ENCODE measurements around the gene PARP4.
"Not testable (repeated sequence)": the region's sequence is repeated elsewhere in the genome, so short reads cannot be mapped to it uniquely, and the experiment has no call there.

PARP4 gene

DNA sequence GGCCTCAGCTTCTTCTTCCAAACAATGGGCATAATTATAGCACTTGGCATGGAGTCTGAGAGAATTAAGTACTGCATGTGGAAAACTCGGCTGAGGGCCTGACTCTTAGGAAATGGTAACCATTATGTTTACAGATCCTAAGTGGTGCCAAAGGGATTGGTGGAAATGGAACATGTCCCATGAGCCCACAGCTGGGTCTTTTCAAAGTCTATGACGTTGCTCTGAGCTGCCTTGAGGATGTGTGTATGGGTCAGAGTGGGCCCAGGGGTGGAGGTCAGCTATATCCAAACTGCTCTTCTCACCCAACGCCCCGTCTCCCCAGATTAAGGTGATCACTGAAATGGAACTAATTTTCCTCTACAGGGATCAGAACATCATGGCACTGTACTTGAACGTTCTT is 40.4 kb downstream of the PARP4 start:
- H3K4me3 ChIP-seq (ENCODE audit: low read length); H3K4me1 ChIP-seq (ENCODE audit: control insufficient read depth, low read depth, low read length); H3K9me3 ChIP-seq (ENCODE audit: control insufficient read depth, low read depth, low read length); H3K27me3 ChIP-seq (ENCODE audit: control insufficient read depth, insufficient read depth, low read length); H3K9ac ChIP-seq (ENCODE audit: low read length); H3K27ac ChIP-seq (ENCODE audit: low read length): not testable (repeated sequence)
- H3K36me3 ChIP-seq (ENCODE audit: control insufficient read depth, low read depth, low read length): peaks cover 49% of the 10 kb centered on the region

DNA sequence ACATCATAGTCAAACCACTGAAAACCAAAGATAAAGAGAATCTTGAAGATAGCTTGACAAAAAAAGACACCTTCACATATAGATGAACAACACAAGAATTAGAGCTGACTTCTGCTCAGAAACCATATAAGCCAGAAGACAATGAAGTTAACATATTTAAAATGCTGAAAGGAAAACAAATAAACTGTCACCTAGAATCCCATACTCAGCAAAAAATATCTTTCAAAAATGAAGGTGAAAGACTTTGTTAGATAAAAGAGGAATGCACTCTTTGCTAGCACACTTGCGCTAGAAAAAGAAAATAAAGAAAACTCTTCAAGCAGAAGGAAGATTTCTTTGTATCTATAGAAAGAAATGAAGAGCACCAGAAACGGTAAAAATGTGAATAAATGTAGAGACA is 49.5 kb downstream of the PARP4 start:
- Histone ChIP-seq H3K4me3 (ENCODE audit: low read length) (no peak overlapping the region), H3K9ac (ENCODE audit: low read length) (no peak overlapping the region), H3K27ac (ENCODE audit: low read length) (no peak overlapping the region), H3K27me3 (ENCODE audit: control insufficient read depth, insufficient read depth, low read length) (no peaks in the 10 kb centered on the region), H3K36me3 (ENCODE audit: control insufficient read depth, low read depth, low read length) (peaks cover 3% of the 10 kb centered on the region), H3K9me3 (ENCODE audit: control insufficient read depth, low read depth, low read length) (no peaks in the 10 kb centered on the region), H3K4me1 (ENCODE audit: control insufficient read depth, low read depth, low read length) (no peaks in the 10 kb centered on the region)

DNA sequence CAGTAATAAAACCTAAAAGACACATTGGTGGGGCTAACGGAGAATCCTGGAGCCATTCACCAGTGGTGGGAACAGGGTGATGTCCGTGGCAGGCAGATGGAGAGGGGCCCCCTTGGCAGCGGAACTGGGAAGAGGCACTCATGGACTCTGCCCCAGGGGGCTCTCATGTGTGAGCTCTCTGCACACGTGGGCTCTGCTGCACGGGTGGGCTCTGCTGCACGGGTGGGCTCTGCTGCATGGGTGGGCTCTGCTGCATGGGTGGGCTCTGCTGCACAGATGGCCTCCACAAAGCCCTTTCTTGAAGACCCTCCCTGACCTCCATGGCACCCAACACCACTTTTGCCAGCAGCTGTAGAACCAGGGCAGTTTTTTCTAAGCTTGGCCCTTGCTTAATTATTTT is 52.3 kb downstream of the PARP4 start:
- no peaks in the 10 kb centered on the region for H3K27me3 ChIP-seq (ENCODE audit: control insufficient read depth, insufficient read depth, low read length)
- no peak overlapping the region for H3K27ac ChIP-seq (ENCODE audit: low read length)
- peaks cover 7% of the 10 kb centered on the region for H3K36me3 ChIP-seq (ENCODE audit: control insufficient read depth, low read depth, low read length)

DNA sequence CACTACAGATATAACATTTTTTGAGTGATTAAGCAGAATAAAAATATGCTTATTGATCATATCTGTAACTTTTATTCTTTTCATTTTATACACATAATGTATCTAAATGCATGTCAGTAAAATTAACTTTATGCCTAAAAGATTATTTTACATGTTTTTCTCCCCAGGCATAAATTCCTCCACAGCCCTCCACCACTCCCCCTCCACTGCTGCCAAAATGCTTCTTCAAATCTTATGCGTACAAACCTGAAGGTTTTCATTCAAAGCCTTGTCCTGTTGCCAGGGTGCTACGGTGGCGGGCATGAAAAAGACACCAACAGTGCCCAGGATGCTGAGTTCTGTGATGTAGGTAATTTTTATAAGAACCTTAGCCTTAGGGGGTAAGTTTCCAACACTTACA is 52.9 kb downstream of the PARP4 start:
- peaks cover 11% of the 10 kb centered on the region for H3K36me3 ChIP-seq (ENCODE audit: control insufficient read depth, low read depth, low read length)
- no peaks in the 10 kb centered on the region for H3K4me1 ChIP-seq (ENCODE audit: control insufficient read depth, low read depth, low read length)
- no peaks in the 10 kb centered on the region for H3K27me3 ChIP-seq (ENCODE audit: control insufficient read depth, insufficient read depth, low read length)
- H3K9ac ChIP-seq (ENCODE audit: low read length): no peak overlapping the region
- H3K4me3 ChIP-seq (ENCODE audit: low read length): no peak overlapping the region
- no peak overlapping the region for H3K27ac ChIP-seq (ENCODE audit: low read length)
- no peaks in the 10 kb centered on the region for H3K9me3 ChIP-seq (ENCODE audit: control insufficient read depth, low read depth, low read length)

More for the DNA sequence above, 52.3 kb downstream of the PARP4 start:
- H3K9me3 ChIP-seq (ENCODE audit: control insufficient read depth, low read depth, low read length): no peaks in the 10 kb centered on the region
- H3K9ac ChIP-seq (ENCODE audit: low read length): no peak overlapping the region
- H3K4me3 ChIP-seq (ENCODE audit: low read length): no peak overlapping the region
- no peaks in the 10 kb centered on the region for H3K4me1 ChIP-seq (ENCODE audit: control insufficient read depth, low read depth, low read length)

DNA sequence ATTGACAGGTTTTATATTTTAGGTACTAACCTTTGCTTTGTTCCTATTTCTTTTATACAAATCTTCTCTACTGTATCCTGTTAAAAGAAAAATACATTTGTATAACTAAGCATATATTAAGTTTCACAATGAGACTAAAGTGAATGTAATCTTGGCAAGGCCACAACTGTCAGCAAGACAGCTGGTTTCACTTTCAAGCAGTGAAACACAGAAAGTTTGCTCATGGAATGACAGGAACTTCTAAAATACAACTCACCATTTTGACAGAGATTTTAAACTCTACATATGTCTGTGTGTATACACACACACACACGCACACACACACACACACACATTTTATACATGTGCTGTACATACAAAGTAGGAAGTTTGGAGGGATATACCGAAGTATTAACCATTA is 53.3 kb downstream of the PARP4 start:
- Histone ChIP-seq H3K27ac (ENCODE audit: low read length) (no peak overlapping the region), H3K4me3 (ENCODE audit: low read length) (no peak overlapping the region), H3K9ac (ENCODE audit: low read length) (no peak overlapping the region), H3K27me3 (ENCODE audit: control insufficient read depth, insufficient read depth, low read length) (no peaks in the 10 kb centered on the region), H3K9me3 (ENCODE audit: control insufficient read depth, low read depth, low read length) (no peaks in the 10 kb centered on the region), H3K36me3 (ENCODE audit: control insufficient read depth, low read depth, low read length) (peaks cover 15% of the 10 kb centered on the region), H3K4me1 (ENCODE audit: control insufficient read depth, low read depth, low read length) (no peaks in the 10 kb centered on the region)

DNA sequence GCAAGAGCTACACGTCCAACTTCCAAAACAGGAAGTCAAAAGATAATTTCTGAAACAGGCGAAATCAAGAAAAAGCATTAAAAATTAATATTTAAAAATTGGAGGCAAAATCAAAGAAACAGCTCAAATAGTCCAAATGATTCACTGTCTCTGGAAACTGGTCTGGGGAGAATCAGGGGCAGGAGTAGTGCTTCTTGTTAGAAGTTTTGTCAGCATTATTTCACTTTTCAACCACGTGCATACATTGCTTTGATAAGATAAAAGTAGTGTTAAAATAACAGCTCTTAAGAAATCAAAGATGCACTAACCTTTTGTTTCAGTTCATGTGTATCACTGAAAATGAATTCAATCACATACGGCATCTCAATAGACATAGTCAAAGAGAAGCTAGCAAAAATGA is 53.8 kb downstream of the PARP4 start:
- Histone ChIP-seq H3K27me3 (ENCODE audit: control insufficient read depth, insufficient read depth, low read length) (no peaks in the 10 kb centered on the region), H3K36me3 (ENCODE audit: control insufficient read depth, low read depth, low read length) (peaks cover 15% of the 10 kb centered on the region), H3K9me3 (ENCODE audit: control insufficient read depth, low read depth, low read length) (no peaks in the 10 kb centered on the region), H3K9ac (ENCODE audit: low read length) (no peak overlapping the region), H3K27ac (ENCODE audit: low read length) (no peak overlapping the region), H3K4me3 (ENCODE audit: low read length) (no peak overlapping the region), H3K4me1 (ENCODE audit: control insufficient read depth, low read depth, low read length) (no peaks in the 10 kb centered on the region)

DNA sequence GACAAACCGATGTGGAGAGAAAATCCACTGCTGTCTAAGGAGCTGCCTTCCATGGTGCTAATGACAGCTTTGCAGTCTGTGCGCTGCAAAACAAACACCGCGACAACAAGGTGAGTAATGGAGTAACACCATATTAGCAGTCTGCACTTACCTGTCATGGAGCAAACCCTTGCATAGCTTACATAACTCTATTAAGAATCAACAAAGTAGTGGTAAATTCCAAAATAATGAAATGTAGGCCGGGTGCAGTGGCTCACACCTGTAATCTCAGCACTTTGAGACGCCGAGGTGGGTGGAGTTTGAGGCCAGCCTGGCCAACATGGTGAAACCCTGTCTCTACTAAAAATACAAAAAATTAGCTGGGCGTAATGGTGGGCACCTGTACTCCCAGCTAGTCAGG is 56.2 kb downstream of the PARP4 start:
- H3K36me3 ChIP-seq (ENCODE audit: control insufficient read depth, low read depth, low read length): peaks cover 28% of the 10 kb centered on the region
- H3K4me1 ChIP-seq (ENCODE audit: control insufficient read depth, low read depth, low read length): no peaks in the 10 kb centered on the region
- no peaks in the 10 kb centered on the region for H3K27me3 ChIP-seq (ENCODE audit: control insufficient read depth, insufficient read depth, low read length)
- no peak overlapping the region for H3K4me3 ChIP-seq (ENCODE audit: low read length)
- no peak overlapping the region for H3K9ac ChIP-seq (ENCODE audit: low read length)
- H3K27ac ChIP-seq (ENCODE audit: low read length): no peak overlapping the region
- no peaks in the 10 kb centered on the region for H3K9me3 ChIP-seq (ENCODE audit: control insufficient read depth, low read depth, low read length)

DNA sequence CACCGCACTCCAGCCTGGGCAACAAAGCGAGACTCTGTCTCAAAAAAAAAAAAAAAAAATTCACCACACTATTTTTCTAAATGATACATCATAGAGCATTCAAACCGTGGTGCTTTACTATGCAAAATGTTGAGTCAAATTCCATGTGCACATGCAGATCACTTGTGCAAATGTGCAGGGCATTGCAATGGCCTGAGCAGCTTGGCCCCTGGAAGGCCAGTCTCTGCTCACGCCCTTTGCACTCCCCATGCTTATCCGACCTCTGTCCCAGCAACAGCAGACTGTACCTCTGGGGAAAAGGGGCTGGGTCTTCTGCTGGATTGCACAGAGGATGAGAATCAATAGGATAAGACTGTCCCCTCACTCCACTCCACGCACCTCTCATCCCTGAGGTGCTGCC is 58.5 kb downstream of the PARP4 start:
- peaks cover 28% of the 10 kb centered on the region for H3K36me3 ChIP-seq (ENCODE audit: control insufficient read depth, low read depth, low read length)
- H3K4me3 ChIP-seq (ENCODE audit: low read length): no peak overlapping the region
- no peaks in the 10 kb centered on the region for H3K9me3 ChIP-seq (ENCODE audit: control insufficient read depth, low read depth, low read length)
- no peak overlapping the region for H3K9ac ChIP-seq (ENCODE audit: low read length)
- H3K4me1 ChIP-seq (ENCODE audit: control insufficient read depth, low read depth, low read length): no peaks in the 10 kb centered on the region
- H3K27me3 ChIP-seq (ENCODE audit: control insufficient read depth, insufficient read depth, low read length): no peaks in the 10 kb centered on the region
- no peak overlapping the region for H3K27ac ChIP-seq (ENCODE audit: low read length)

DNA sequence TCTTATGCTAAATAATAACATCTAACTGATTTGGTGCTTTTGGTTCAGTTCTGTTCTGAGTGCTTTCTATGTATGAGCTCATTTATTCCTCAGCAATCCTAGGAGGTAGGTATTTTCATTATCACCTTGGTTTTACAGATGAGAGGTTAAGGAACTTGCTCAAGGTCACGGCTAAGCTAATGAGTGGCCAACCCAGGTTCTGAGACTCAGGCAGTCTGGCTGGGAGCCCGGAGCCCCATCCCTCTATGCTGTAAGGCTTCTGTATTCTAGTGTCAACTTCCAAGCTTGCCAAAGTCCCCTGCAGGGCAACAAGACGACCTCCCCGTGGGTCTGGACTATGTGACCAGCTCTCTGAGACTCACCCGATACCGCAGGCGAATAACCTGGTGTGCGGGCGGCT is 60.5 kb downstream of the PARP4 start:
- Histone ChIP-seq H3K4me1 (ENCODE audit: control insufficient read depth, low read depth, low read length) (no peaks in the 10 kb centered on the region), H3K36me3 (ENCODE audit: control insufficient read depth, low read depth, low read length) (peaks cover 28% of the 10 kb centered on the region), H3K9me3 (ENCODE audit: control insufficient read depth, low read depth, low read length) (no peaks in the 10 kb centered on the region)

DNA sequence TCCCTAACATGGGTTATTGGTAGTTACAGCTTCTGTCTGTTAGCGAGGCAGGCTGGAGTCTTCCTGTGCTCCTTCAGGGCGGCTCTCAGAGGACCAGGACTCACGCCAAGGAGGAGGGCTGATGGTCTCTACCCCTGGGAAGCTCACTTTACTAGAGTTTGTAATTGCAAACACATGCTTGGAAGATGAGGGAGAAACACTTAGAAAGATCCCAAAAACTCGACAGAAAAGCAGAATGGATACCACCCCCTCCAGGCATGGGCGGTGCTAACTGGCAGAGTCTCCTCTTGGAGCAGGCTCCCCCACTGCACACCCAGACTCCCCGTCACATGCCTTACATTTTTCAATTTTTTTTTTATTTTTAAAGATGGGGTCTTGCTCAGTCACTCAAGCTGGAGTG is 62.0 kb downstream of the PARP4 start:
- Histone ChIP-seq H3K9ac (ENCODE audit: low read length) (no peak overlapping the region), H3K4me3 (ENCODE audit: low read length) (no peak overlapping the region)

More for the DNA sequence above, 60.5 kb downstream of the PARP4 start:
- no peak overlapping the region for H3K9ac ChIP-seq (ENCODE audit: low read length)
- H3K4me3 ChIP-seq (ENCODE audit: low read length): no peak overlapping the region
- no peak overlapping the region for H3K27ac ChIP-seq (ENCODE audit: low read length)
- H3K27me3 ChIP-seq (ENCODE audit: control insufficient read depth, insufficient read depth, low read length): no peaks in the 10 kb centered on the region

DNA sequence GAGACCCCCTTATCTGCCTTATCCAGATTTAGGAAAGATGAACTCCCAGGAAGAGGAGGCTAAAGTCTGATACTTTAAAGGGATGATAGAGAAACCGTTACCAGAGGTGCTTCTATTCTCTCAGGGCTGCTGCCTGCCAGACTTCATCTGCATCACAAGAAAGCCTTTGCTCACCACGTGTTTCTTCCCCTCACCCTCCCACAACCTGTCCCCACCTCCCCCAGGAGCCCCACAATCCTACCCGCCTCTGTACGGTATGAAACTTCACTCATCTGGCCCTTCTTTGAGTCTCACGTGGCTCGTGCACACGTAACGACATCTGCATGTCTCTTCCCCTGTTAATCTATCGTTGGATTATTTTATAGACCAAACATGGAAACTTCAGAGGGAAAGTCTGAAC is 67.7 kb downstream of the PARP4 start:
- not testable (repeated sequence) for H3K4me1 ChIP-seq (ENCODE audit: control insufficient read depth, low read depth, low read length); H3K9ac ChIP-seq (ENCODE audit: low read length); H3K4me3 ChIP-seq (ENCODE audit: low read length); H3K9me3 ChIP-seq (ENCODE audit: control insufficient read depth, low read depth, low read length); H3K27me3 ChIP-seq (ENCODE audit: control insufficient read depth, insufficient read depth, low read length); H3K27ac ChIP-seq (ENCODE audit: low read length)
- H3K36me3 ChIP-seq (ENCODE audit: control insufficient read depth, low read depth, low read length): peaks cover 25% of the 10 kb centered on the region

More for the DNA sequence above, 62.0 kb downstream of the PARP4 start:
- Histone ChIP-seq H3K4me1 (ENCODE audit: control insufficient read depth, low read depth, low read length) (no peaks in the 10 kb centered on the region), H3K27ac (ENCODE audit: low read length) (no peak overlapping the region), H3K27me3 (ENCODE audit: control insufficient read depth, insufficient read depth, low read length) (no peaks in the 10 kb centered on the region), H3K36me3 (ENCODE audit: control insufficient read depth, low read depth, low read length) (peaks cover 24% of the 10 kb centered on the region), H3K9me3 (ENCODE audit: control insufficient read depth, low read depth, low read length) (no peaks in the 10 kb centered on the region)

DNA sequence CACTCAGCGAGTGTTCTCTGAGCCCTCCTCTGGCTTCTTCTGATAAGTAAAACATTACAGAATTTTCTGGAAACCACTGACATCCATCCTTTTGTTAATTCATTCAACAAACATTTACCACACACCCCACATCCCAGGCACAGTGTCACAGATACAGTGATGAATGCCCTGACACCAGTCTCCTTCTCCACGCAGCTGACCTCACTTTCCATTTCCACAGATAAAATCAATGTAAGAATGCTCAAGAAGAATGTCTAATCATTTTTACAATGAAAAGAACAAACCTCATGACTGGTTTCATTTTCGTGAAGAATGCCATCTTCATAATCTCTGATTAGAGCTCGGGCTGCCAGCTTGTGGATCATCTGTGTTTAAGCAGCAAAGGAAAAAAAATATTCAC is 69.2 kb downstream of the PARP4 start:
- H3K27me3 ChIP-seq (ENCODE audit: control insufficient read depth, insufficient read depth, low read length): no peaks in the 10 kb centered on the region
- no peak overlapping the region for H3K27ac ChIP-seq (ENCODE audit: low read length)
- H3K36me3 ChIP-seq (ENCODE audit: control insufficient read depth, low read depth, low read length): peaks cover 34% of the 10 kb centered on the region
- no peak overlapping the region for H3K9ac ChIP-seq (ENCODE audit: low read length)
- no peak overlapping the region for H3K4me3 ChIP-seq (ENCODE audit: low read length)
- peaks cover 5% of the 10 kb centered on the region for H3K4me1 ChIP-seq (ENCODE audit: control insufficient read depth, low read depth, low read length)
- H3K9me3 ChIP-seq (ENCODE audit: control insufficient read depth, low read depth, low read length): no peaks in the 10 kb centered on the region

Data from iPS-18a (cell line).